OCI-LY1 (cell line): ENCODE results near the gene UROD.

Experiments used
- H2AFZ ChIP-seq: fragments of 200-600 bp; sonication (generic), shearing (Covaris generic); 2 replicates; pipeline ENCODE4 v1.6.0; 2014; ENCODE audit warnings: antibody characterized with exemption, mild to moderate bottlenecking, low read length
- H3F3A ChIP-seq: fragments of 200-600 bp; sonication (generic), shearing (Covaris generic); 2 replicates; pipeline ENCODE4 v1.6.0; 2014; ENCODE audit warnings: mild to moderate bottlenecking, antibody characterized with exemption, low read length, moderate library complexity; ENCODE audit not compliant: insufficient read depth
- H3K27ac ChIP-seq: fragments of 200-600 bp; sonication (generic); 2 replicates; pipeline ENCODE4 v1.5.1; 2014; ENCODE audit warnings: low read length, mixed run types, mild to moderate bottlenecking, low read depth; ENCODE audit not compliant: poor library complexity, severe bottlenecking
- H3K27me3 ChIP-seq: fragments of 200-600 bp; sonication (generic); 2 replicates; pipeline ENCODE4 v1.6.0; 2014; ENCODE audit warnings: antibody characterized with exemption, mild to moderate bottlenecking, low read length, moderate library complexity; ENCODE audit not compliant: insufficient read depth
- H3K36me3 ChIP-seq: fragments of 200-600 bp; sonication (generic); 2 replicates; pipeline ENCODE4 v1.6.1; 2014; ENCODE audit warnings: mild to moderate bottlenecking, antibody characterized with exemption, low read length, moderate library complexity, mixed read lengths; ENCODE audit not compliant: insufficient read depth
- H3K4me1 ChIP-seq: fragments of 200-600 bp; sonication (generic); 2 replicates; pipeline ENCODE4 v1.5.1; 2014; ENCODE audit warnings: mild to moderate bottlenecking, low read length, moderate library complexity; ENCODE audit not compliant: insufficient read depth, severe bottlenecking
- H3K4me2 ChIP-seq: fragments of 200-600 bp; sonication (generic), shearing (Covaris generic); 2 replicates; pipeline ENCODE4 v1.6.1; 2014; ENCODE audit warnings: low read length
- H3K4me3 ChIP-seq: fragments of 200-600 bp; sonication (generic); 2 replicates; pipeline ENCODE4 v1.5.1; 2014; ENCODE audit warnings: low read length, low read depth, mild to moderate bottlenecking, mixed read lengths; ENCODE audit not compliant: poor library complexity, severe bottlenecking
- H3K79me2 ChIP-seq: fragments of 200-600 bp; shearing (Covaris generic); 2 replicates; pipeline ENCODE4 v1.6.1; 2016; ENCODE audit warnings: mixed run types, low read length, mixed read lengths; ENCODE audit not compliant: insufficient read depth
- H3K9ac ChIP-seq: fragments of 200-600 bp; sonication (generic), shearing (Covaris generic); 2 replicates; pipeline ENCODE4 v1.6.1; 2014; ENCODE audit warnings: mild to moderate bottlenecking, low read length, mixed read lengths
- H3K9me2 ChIP-seq: fragments of 200-600 bp; sonication (generic), shearing (Covaris generic); 2 replicates; pipeline ENCODE4 v1.6.1; 2014; ENCODE audit warnings: low read depth, mild to moderate bottlenecking, low read length, mixed read lengths
- H3K9me3 ChIP-seq: fragments of 200-600 bp; shearing (Covaris generic); 2 replicates; pipeline ENCODE4 v1.6.1; 2014; ENCODE audit warnings: low read length, mixed read lengths
- H4K20me1 ChIP-seq: fragments of 200-600 bp; sonication (generic), shearing (Covaris generic); 2 replicates; pipeline ENCODE4 v1.6.0; 2016; ENCODE audit warnings: mild to moderate bottlenecking, low read length; ENCODE audit not compliant: insufficient read depth
- CTCF ChIP-seq: fragments of 200-600 bp; sonication (generic), shearing (Covaris generic); IDR thresholded peaks from 2 replicates; pipeline ENCODE4 v1.5.1; 2017; ENCODE audit warnings: mild to moderate bottlenecking, antibody characterized with exemption, low read length, moderate library complexity, mixed read lengths
- EZH2 ChIP-seq: fragments of 200-600 bp; sonication (generic), shearing (Covaris generic); IDR thresholded peaks from 2 replicates; pipeline ENCODE4 v1.8.0; 2017; ENCODE audit warnings: borderline replicate concordance, mixed run types, mild to moderate bottlenecking, antibody characterized with exemption, low read length, moderate library complexity, mixed read lengths

Gene UROD

DNA sequence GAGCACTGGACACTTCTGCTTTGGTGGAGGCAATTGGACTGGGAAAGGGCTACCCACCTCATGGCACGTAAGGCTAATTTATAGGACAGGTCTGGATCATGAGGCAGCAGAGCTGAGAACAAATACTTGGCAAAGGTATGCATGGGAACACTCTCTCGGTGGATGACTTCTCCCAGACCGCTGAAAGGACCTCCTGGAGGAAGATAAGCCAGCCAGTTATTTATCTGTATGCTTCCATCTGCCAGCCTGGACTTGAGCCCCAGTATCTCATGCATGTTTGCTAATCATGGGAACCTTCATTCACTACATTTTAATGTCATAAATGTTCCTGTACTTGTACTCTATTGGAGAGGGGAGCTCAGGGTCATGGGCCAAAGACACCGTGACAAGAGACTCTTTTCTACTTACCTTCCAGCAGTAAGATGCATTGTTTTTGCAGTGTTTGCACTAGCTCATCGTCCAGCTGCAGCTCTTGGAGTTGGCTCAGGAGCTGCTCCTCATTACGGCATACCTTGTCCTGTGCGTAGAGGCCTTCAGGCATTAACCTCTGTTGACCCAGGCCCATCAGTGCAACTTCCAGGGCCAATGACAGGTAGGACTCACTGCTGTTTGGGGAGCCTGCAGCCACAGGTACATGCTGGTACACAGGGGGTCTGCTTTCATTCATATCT, 23.7 kb downstream of the UROD start:
- no peak overlapping the region for H2AFZ ChIP-seq
- no peaks in the 10 kb centered on the region for H3K9me3 ChIP-seq
- no peak overlapping the region for H3K27ac ChIP-seq
- H4K20me1 ChIP-seq: no peaks in the 10 kb centered on the region
- no peak overlapping the region for H3K9ac ChIP-seq
- H3F3A ChIP-seq: no peaks in the 10 kb centered on the region; the same call in 1 of the 2 replicates
- no peaks in the 10 kb centered on the region for H3K36me3 ChIP-seq
- no peak overlapping the region for H3K4me3 ChIP-seq
- H3K9me2 ChIP-seq: no peaks in the 10 kb centered on the region
- H3K27me3 ChIP-seq: no peaks in the 10 kb centered on the region
- no peak overlapping the region for H3K4me2 ChIP-seq
- no peak for TF ChIP-seq CTCF
- TF ChIP-seq EZH2: no peak
- no peaks in the 10 kb centered on the region for H3K79me2 ChIP-seq
- H3K4me1 ChIP-seq: peaks cover 15% of the 10 kb centered on the region

GRCh38 chr1:45037456-45037855, 25.4 kb downstream of the UROD start:
- H4K20me1 ChIP-seq: no peaks in the 10 kb centered on the region
- TF ChIP-seq EZH2 (no peak), CTCF (no peak)
- H3F3A ChIP-seq: no peaks in the 10 kb centered on the region; the same call in 1 of the 2 replicates
- no peak overlapping the region for H2AFZ ChIP-seq
- no peaks in the 10 kb centered on the region for H3K27me3 ChIP-seq
- no peak overlapping the region for H3K27ac ChIP-seq
- H3K9me2 ChIP-seq: no peaks in the 10 kb centered on the region
- no peak overlapping the region for H3K4me2 ChIP-seq
- H3K9ac ChIP-seq: no peak overlapping the region
- H3K9me3 ChIP-seq: no peaks in the 10 kb centered on the region
- H3K36me3 ChIP-seq: no peaks in the 10 kb centered on the region
- peaks cover 15% of the 10 kb centered on the region for H3K4me1 ChIP-seq
- no peak overlapping the region for H3K4me3 ChIP-seq
- no peaks in the 10 kb centered on the region for H3K79me2 ChIP-seq

DNA sequence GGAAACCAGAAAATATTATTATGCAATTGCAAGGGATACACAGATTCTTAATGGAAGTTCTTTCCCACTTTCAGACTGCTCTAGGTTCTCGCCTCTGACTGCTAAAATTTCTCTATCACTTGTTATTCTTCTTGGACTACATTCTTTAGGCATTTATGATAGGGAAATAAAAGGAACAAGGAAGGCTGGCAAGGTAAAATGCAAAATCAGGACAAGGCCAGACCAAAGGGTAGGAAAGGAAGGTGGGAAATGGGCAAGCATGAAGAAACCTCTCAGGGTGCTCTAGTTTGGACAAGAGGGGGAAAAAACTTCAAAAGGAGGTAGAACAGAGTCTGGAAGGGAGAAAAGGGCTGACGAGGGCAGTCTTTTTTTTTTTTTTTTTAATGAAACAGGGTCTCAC, 26.2 kb downstream of the UROD start:
- TF ChIP-seq EZH2: no peak
- no peak for TF ChIP-seq CTCF
- H3K79me2 ChIP-seq: no peaks in the 10 kb centered on the region

More for the DNA sequence above, 26.2 kb downstream of the UROD start:
- no peak overlapping the region for H3K4me3 ChIP-seq
- H4K20me1 ChIP-seq: no peaks in the 10 kb centered on the region
- H3F3A ChIP-seq: no peaks in the 10 kb centered on the region; the same call in 1 of the 2 replicates
- H3K9me2 ChIP-seq: no peaks in the 10 kb centered on the region
- no peaks in the 10 kb centered on the region for H3K36me3 ChIP-seq
- peaks cover 11% of the 10 kb centered on the region for H3K4me1 ChIP-seq
- H3K27me3 ChIP-seq: no peaks in the 10 kb centered on the region
- no peaks in the 10 kb centered on the region for H3K9me3 ChIP-seq
- no peak overlapping the region for H2AFZ ChIP-seq
- no peak overlapping the region for H3K4me2 ChIP-seq
- H3K9ac ChIP-seq: no peak overlapping the region
- no peak overlapping the region for H3K27ac ChIP-seq
